BLaER1 (cell line): Measurements from ENCODE around the gene MED22.
"Not testable (repeated sequence)": the region's sequence is repeated elsewhere in the genome, so short reads cannot be mapped to it uniquely, and the experiment has no call there.

Source experiments
- H3K27ac ChIP-seq: shearing (Covaris generic); formaldehyde crosslinking; 2 replicates; pipeline ENCODE4 v1.8.1; 2022
- H3K27me3 ChIP-seq: shearing (Covaris generic); formaldehyde crosslinking; 2 replicates; pipeline ENCODE4 v1.8.1; 2022
- H3K36me3 ChIP-seq: shearing (Covaris generic); formaldehyde crosslinking; 2 replicates; pipeline ENCODE4 v1.8.1; 2022
- H3K4me1 ChIP-seq: shearing (Covaris generic); formaldehyde crosslinking; 2 replicates; pipeline ENCODE4 v1.8.1; 2022
- H3K4me2 ChIP-seq: shearing (Covaris generic); formaldehyde crosslinking; 2 replicates; pipeline ENCODE4 v1.8.1; 2022
- H3K4me3 ChIP-seq: shearing (Covaris generic); formaldehyde crosslinking; 2 replicates; pipeline ENCODE4 v1.8.1; 2022
- H3K9ac ChIP-seq: shearing (Covaris generic); formaldehyde crosslinking; 2 replicates; pipeline ENCODE4 v1.8.1; 2022
- H3K9me3 ChIP-seq: shearing (Covaris generic); formaldehyde crosslinking; 2 replicates; pipeline ENCODE4 v1.8.1; 2022
- H4K20me1 ChIP-seq: shearing (Covaris generic); formaldehyde crosslinking; 2 replicates; pipeline ENCODE4 v1.8.1; 2022
- Cebpa-rat ChIP-seq: shearing (Covaris generic); IDR thresholded peaks from 2 replicates; pipeline ENCODE4 v1.8.1; 2022

The MED22 gene

GRCh38 chr9:133304158-133304470 is 43.8 kb downstream of the MED22 start:
- Histone ChIP-seq H3K9ac (no peak overlapping the region), H3K4me1 (peaks cover 6% of the 10 kb centered on the region), H3K9me3 (no peaks in the 10 kb centered on the region), H3K4me2 (no peak overlapping the region), H3K4me3 (no peak overlapping the region), H4K20me1 (no peaks in the 10 kb centered on the region), H3K36me3 (no peaks in the 10 kb centered on the region), H3K27ac (no peak overlapping the region), H3K27me3 (no peaks in the 10 kb centered on the region)
- no peak for TF ChIP-seq Cebpa-rat

GRCh38 chr9:133303266-133304157 is 44.4 kb downstream of the MED22 start:
- no peak for TF ChIP-seq Cebpa-rat
- Histone ChIP-seq H3K4me2 (no peak overlapping the region), H3K27me3 (no peaks in the 10 kb centered on the region), H3K36me3 (no peaks in the 10 kb centered on the region), H3K4me1 (peaks cover 6% of the 10 kb centered on the region), H3K9ac (no peak overlapping the region), H3K9me3 (no peaks in the 10 kb centered on the region), H3K4me3 (no peak overlapping the region), H3K27ac (no peak overlapping the region), H4K20me1 (no peaks in the 10 kb centered on the region)

- Histone ChIP-seq H3K4me3 (no peak overlapping the region), H3K9me3 (no peaks in the 10 kb centered on the region), H3K9ac (no peak overlapping the region), H3K4me1 (peaks cover 3% of the 10 kb centered on the region), H4K20me1 (no peaks in the 10 kb centered on the region), H3K27me3 (no peaks in the 10 kb centered on the region), H3K4me2 (no peak overlapping the region), H3K36me3 (no peaks in the 10 kb centered on the region), H3K27ac (no peak overlapping the region)
- no peak for TF ChIP-seq Cebpa-rat
These were observed 46.4 kb downstream of the MED22 start for GRCh38 chr9:133301253-133302230.

- not testable (repeated sequence) for H3K4me2 ChIP-seq, H3K27ac ChIP-seq, H3K27me3 ChIP-seq, H4K20me1 ChIP-seq, H3K4me1 ChIP-seq, H3K36me3 ChIP-seq, H3K4me3 ChIP-seq, H3K9ac ChIP-seq, H3K9me3 ChIP-seq
These were observed 47.9 kb downstream of the MED22 start for GRCh38 chr9:133299996-133300395.

GRCh38 chr9:133294257-133294656 is 53.7 kb downstream of the MED22 start:
- H3K9ac ChIP-seq: no peak overlapping the region
- H3K4me3 ChIP-seq: no peak overlapping the region
- peaks cover 48% of the 10 kb centered on the region for H3K9me3 ChIP-seq
- H3K36me3 ChIP-seq: no peaks in the 10 kb centered on the region
- no peaks in the 10 kb centered on the region for H3K27me3 ChIP-seq
- no peaks in the 10 kb centered on the region for H3K4me1 ChIP-seq
- no peak overlapping the region for H3K27ac ChIP-seq
- no peak for TF ChIP-seq Cebpa-rat
- H4K20me1 ChIP-seq: no peaks in the 10 kb centered on the region
- no peak overlapping the region for H3K4me2 ChIP-seq

GRCh38 chr9:133290751-133291302 is 57.1 kb downstream of the MED22 start:
- Histone ChIP-seq H3K9ac (no peak overlapping the region), H4K20me1 (no peaks in the 10 kb centered on the region), H3K27me3 (no peaks in the 10 kb centered on the region), H3K27ac (no peak overlapping the region), H3K4me2 (no peak overlapping the region), H3K4me3 (no peak overlapping the region), H3K4me1 (no peaks in the 10 kb centered on the region), H3K36me3 (no peaks in the 10 kb centered on the region), H3K9me3 (peaks cover 73% of the 10 kb centered on the region)
- no peak for TF ChIP-seq Cebpa-rat
